HL-60 (cell line): ENCODE data around the gene TUBGCP2.

Source experiments
- DNase-seq, 2 experiments: peaks; one replicate each; pipeline ENCODE4 v3.0.0-alpha.2; 2010 to 2020; ENCODE audit warnings: low read depth in 1 of 2, low spot score in 1 of 2
- H3K27ac ChIP-seq: fragments of 250-450 bp; sonication (Bioruptor Pico); replicated peaks from 2 replicates; pipeline ENCODE4 v1.5.1; 2020; ENCODE audit warnings: mild to moderate bottlenecking, moderate library complexity
- H3K27me3 ChIP-seq: fragments of 250-450 bp; sonication (Bioruptor Pico); 2 replicates; pipeline ENCODE4 v1.5.1; 2021; ENCODE audit warnings: mild to moderate bottlenecking, moderate library complexity; ENCODE audit not compliant: insufficient read depth, poor library complexity, severe bottlenecking
- H3K4me3 ChIP-seq: replicated peaks from 2 replicates; pipeline ENCODE4 v1.5.1; 2011; ENCODE audit warnings: mild to moderate bottlenecking, control low read depth, low read length; ENCODE audit not compliant: insufficient read depth
- CTCF ChIP-seq: IDR thresholded peaks from one replicate; pipeline ENCODE4 v1.5.1; 2011; ENCODE audit warnings: low read length, control low read depth, inconsistent platforms; ENCODE audit not compliant: insufficient read depth
- GABPA ChIP-seq: IDR thresholded peaks from 2 replicates; pipeline ENCODE4 v1.6.1; 2012; ENCODE audit warnings: low read depth
- POLR2AphosphoS5 ChIP-seq: IDR thresholded peaks from 2 replicates; pipeline ENCODE4 v1.6.1; 2012; ENCODE audit warnings: low read depth
- REST ChIP-seq: IDR thresholded peaks from 2 replicates; pipeline ENCODE4 v1.6.1; 2012; ENCODE audit warnings: low read depth; ENCODE audit not compliant: insufficient replicate concordance
- SPI1 ChIP-seq: IDR thresholded peaks from 2 replicates; pipeline ENCODE4 v1.6.1; 2012; ENCODE audit warnings: low read depth, mild to moderate bottlenecking, borderline replicate concordance

Gene TUBGCP2

GRCh38 chr10:133262696-133263095, 46.0 kb downstream of the TUBGCP2 start:
- Histone ChIP-seq H3K27me3 (no peaks in the 10 kb centered on the region), H3K4me3 (no peak overlapping the region), H3K27ac (no peak overlapping the region)
- TF ChIP-seq CTCF (no peak), SPI1 (no peak), POLR2AphosphoS5 (no peak), GABPA (no peak), REST (no peak)
- no peak for DNase-seq

DNA sequence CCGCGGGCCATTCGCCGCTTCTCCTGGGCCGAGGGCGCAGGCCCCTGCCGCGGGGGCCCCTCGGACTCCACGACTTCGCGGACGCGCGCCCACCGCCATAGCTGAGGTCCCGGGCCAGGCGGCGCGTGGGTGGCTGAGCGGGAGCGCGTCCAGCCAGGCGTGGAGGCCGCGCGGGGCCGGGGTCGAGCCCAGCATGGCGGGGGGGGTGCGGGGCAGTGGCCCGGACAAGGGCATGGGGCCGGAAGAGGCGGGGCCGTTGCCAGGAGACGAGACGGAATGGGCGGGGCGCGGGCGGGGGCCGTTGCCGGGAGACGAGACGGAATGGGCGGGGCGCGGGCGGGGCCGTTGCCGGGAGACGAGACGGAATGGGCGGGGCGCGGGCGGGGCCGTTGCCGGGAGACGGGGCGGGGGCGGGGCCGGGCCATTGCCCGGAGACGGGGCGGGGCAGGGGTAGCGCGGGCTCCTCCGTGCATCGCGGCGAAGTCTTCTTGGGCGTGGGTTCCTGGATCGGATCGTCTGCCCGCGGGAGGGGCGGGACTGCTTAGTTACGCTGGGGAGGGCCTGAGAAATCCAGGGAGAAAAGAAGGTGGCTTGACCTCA, 46.8 kb downstream of the TUBGCP2 start:
- H3K27ac ChIP-seq: peak overlapping the region; percentile 62
- H3K4me3 ChIP-seq: peak overlapping the region; percentile 39
- no peaks in the 10 kb centered on the region for H3K27me3 ChIP-seq
- DNase-seq: peak; percentile 65 to 77
- TF ChIP-seq GABPA: no peak
- peak; percentile 47; the same call in 1 of the 2 replicates for TF ChIP-seq POLR2AphosphoS5

- peak overlapping the region; percentile 39 for H3K4me3 ChIP-seq
- peak overlapping the region; percentile 62 for H3K27ac ChIP-seq
- TF ChIP-seq REST (no peak), POLR2AphosphoS5 (no peak), CTCF (no peak), SPI1 (no peak), GABPA (no peak)
- no peaks in the 10 kb centered on the region for H3K27me3 ChIP-seq
- peak in 1 of 2 experiments; percentile 56 for DNase-seq
These were observed 47.6 kb downstream of the TUBGCP2 start for GRCh38 chr10:133260895-133261725.

DNA sequence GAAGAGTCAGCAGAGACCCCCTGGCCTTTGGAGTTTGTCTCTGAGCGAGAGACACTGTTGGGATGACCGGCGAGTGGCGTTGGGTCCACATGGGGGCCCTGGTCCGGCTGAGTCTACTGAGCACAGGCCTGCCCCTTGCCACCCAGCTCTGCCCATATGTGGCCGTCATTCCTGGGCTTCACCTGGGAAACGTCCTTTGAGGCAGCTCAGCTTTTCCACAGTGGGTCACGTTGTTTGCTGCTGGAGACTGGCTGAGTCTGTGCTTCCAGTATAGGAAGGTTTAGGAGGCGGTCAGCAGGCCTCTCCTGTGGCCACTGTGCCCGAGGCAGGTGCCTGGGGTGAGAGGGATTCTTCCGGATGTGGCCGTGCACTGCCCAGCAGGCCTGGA, 49.1 kb downstream of the TUBGCP2 start:
- TF ChIP-seq GABPA: no peak
- no peak for TF ChIP-seq CTCF
- TF ChIP-seq SPI1: no peak
- no peak for TF ChIP-seq POLR2AphosphoS5
- TF ChIP-seq REST: no peak
- no peaks in the 10 kb centered on the region for H3K27me3 ChIP-seq
- peak overlapping the region; percentile 20 for H3K27ac ChIP-seq
- no peak overlapping the region for H3K4me3 ChIP-seq
- DNase-seq: no peak
